ENCODE results near the gene ESAM. TPM values are rescaled to one million over a fixed set of nuclear protein-coding genes. Genes with fewer than 3 reads are reported as not detected.

Gene ESAM
- total and polyA plus RNA-seq, 2 experiments from 2014 or later, result 0.32 TPM; not detected in 1

GRCh38 chr11:124707829-124708228 lies 54.3 kb downstream of the ESAM start:
- Mint-ChIP-seq H3K4me3 (no peak overlapping the region), H3K27me3 (ENCODE audit: insufficient read depth, low read depth, poor library complexity) (peaks cover 10% of the 10 kb centered on the region), H3K9me3 (peaks cover 14% of the 10 kb centered on the region), H3K36me3 (ENCODE audit: low read depth) (0 out of 3 replicates have a peak, but pooled peaks cover 2% of the 10 kb centered on the region), H3K4me1 (no peaks in the 10 kb centered on the region), H3K27ac (no peak overlapping the region)
- ATAC-seq (no peak), DNase-seq (ENCODE audit: low spot score) (no peak)
- Histone ChIP-seq H3K79me2 (replicated peaks; ENCODE audit: insufficient read depth) (no peaks in the 10 kb centered on the region), H4K20me1 (replicated peaks; ENCODE audit: insufficient read depth) (no peaks in the 10 kb centered on the region), H3K4me2 (no peak overlapping the region), H3K36me3 (ENCODE audit: insufficient read depth) (no peaks in the 10 kb centered on the region; the same call in 1 of the 2 replicates), H3K4me3 (no peak overlapping the region), H3F3A (replicated peaks; ENCODE audit: low read depth) (no peaks in the 10 kb centered on the region), H3K4me1 (ENCODE audit: insufficient read depth) (no peaks in the 10 kb centered on the region), H3K9me2 (ENCODE audit: insufficient read depth) (no peaks in the 10 kb centered on the region), H3K27ac (ENCODE audit: low read depth) (no peak overlapping the region), H2AFZ (no peak overlapping the region), H3K27me3 (ENCODE audit: insufficient read depth) (0 out of 2 replicates have a peak, but pooled peaks cover 6% of the 10 kb centered on the region)
- TF ChIP-seq POLR2AphosphoS5 (IDR thresholded peaks at IDR 0.05; ENCODE audit: low read depth) (no peak), ZNF114 (CRISPR knock-in tag; IDR thresholded peaks at IDR 0.05) (no peak), CREB1 (CRISPR knock-in tag; IDR thresholded peaks at IDR 0.05; ENCODE audit: low read depth) (no peak), JUNB (IDR thresholded peaks at IDR 0.05; ENCODE audit: unreplicated experiment) (no peak), EZH2phosphoT487 (IDR thresholded peaks at IDR 0.05; ENCODE audit: unreplicated experiment) (no peak), NANOG (IDR thresholded peaks at IDR 0.05; ENCODE audit: borderline replicate concordance) (no peak), ZNF462 (CRISPR knock-in tag; IDR thresholded peaks at IDR 0.05) (no peak), REST (IDR thresholded peaks at IDR 0.05; ENCODE audit: unreplicated experiment) (no peak), EZH2 (IDR thresholded peaks at IDR 0.05; ENCODE audit: low read depth, unreplicated experiment) (no peak), STAT1 (IDR thresholded peaks at IDR 0.05; ENCODE audit: unreplicated experiment) (no peak), ETS1 (IDR thresholded peaks at IDR 0.05) (no peak), ZNF331 (CRISPR knock-in tag; IDR thresholded peaks at IDR 0.05; ENCODE audit: low read depth) (no peak), CTCF (conservative IDR thresholded peaks at IDR 0.05; ENCODE audit: low read depth in 2 of 2) (no peak)

All from GM23338 (cell line).